GM12878 (cell line): Measurements from ENCODE around the gene PLD5. TPM values are rescaled to one million over a fixed set of nuclear protein-coding genes. Genes with fewer than 3 reads are reported as not detected.

ENCODE experiments used
- BCL3 ChIP-seq: IDR thresholded peaks from 2 replicates; pipeline ENCODE4 v1.6.1; 2011; ENCODE audit warnings: borderline replicate concordance, low read depth, mild to moderate bottlenecking, moderate library complexity, low read length; ENCODE audit not compliant: insufficient read depth, poor library complexity, severe bottlenecking
- CBX3 ChIP-seq: fragments of 200-600 bp; sonication (generic); IDR thresholded peaks from 2 replicates; pipeline ENCODE4 v1.6.1; 2016; ENCODE audit warnings: low read depth, borderline replicate concordance
- GABPA ChIP-seq: IDR thresholded peaks from 2 replicates; pipeline ENCODE4 v1.6.1; 2014; ENCODE audit warnings: antibody characterized with exemption, low read depth, mild to moderate bottlenecking, inconsistent platforms
- HDAC2 ChIP-seq: fragments of 200-600 bp; sonication (generic); IDR thresholded peaks from 2 replicates; pipeline ENCODE4 v1.6.1; 2017
- HDAC6 ChIP-seq: fragments of 200-600 bp; sonication (generic); IDR thresholded peaks from one replicate; pipeline ENCODE4 v1.8.0; 2017; ENCODE audit warnings: antibody characterized with exemption; ENCODE audit not compliant: unreplicated experiment
- IKZF2 ChIP-seq, 2 experiments: fragments of 450-650 bp; IDR thresholded peaks; 2 replicates each; pipeline ENCODE4 v1.6.1; 2017; ENCODE audit warnings: mild to moderate bottlenecking in 2 of 2, moderate library complexity in 2 of 2
- IRF5 ChIP-seq: fragments of 450-650 bp; IDR thresholded peaks from 2 replicates; pipeline ENCODE4 v1.6.1; 2017; ENCODE audit warnings: borderline replicate concordance
- KAT2A ChIP-seq: conservative IDR thresholded peaks from 2 replicates; pipeline ENCODE4 v1.6.1; 2011; ENCODE audit warnings: low read depth, low read length; ENCODE audit not compliant: control insufficient read depth
- MTA3 ChIP-seq: IDR thresholded peaks from 2 replicates; pipeline ENCODE4 v1.6.1; 2012; ENCODE audit warnings: low read length, inconsistent platforms, borderline replicate concordance
- NRF1 ChIP-seq: conservative IDR thresholded peaks from 2 replicates; pipeline ENCODE4 v1.6.1; 2011; ENCODE audit warnings: mild to moderate bottlenecking, low read depth, low read length, improper control_type of control experiment
- RCOR1 ChIP-seq: conservative IDR thresholded peaks from 2 replicates; pipeline ENCODE4 v1.6.1; 2012; ENCODE audit warnings: low read depth, low read length, improper control_type of control experiment
- SIX5 ChIP-seq: IDR thresholded peaks from 2 replicates; pipeline ENCODE4 v1.6.1; 2011; ENCODE audit warnings: mild to moderate bottlenecking, low read depth, low read length, moderate library complexity; ENCODE audit not compliant: severe bottlenecking
- SMARCA5 ChIP-seq: fragments of 450-650 bp; IDR thresholded peaks from 2 replicates; pipeline ENCODE4 v1.6.1; 2017; ENCODE audit warnings: mild to moderate bottlenecking
- TBL1XR1 ChIP-seq: IDR thresholded peaks from 2 replicates; pipeline ENCODE4 v1.6.1; 2012; ENCODE audit warnings: low read depth, low read length, improper control_type of control experiment
- WRNIP1 ChIP-seq: IDR thresholded peaks from 2 replicates; pipeline ENCODE4 v1.6.1; 2011; ENCODE audit warnings: low read depth, low read length, improper control_type of control experiment, borderline replicate concordance
- ZBTB11 ChIP-seq: fragments of 450-650 bp; formaldehyde crosslinking; IDR thresholded peaks from 2 replicates; pipeline ENCODE4 v1.5.0; 2022; ENCODE audit warnings: mild to moderate bottlenecking, missing genetic modification characterization
- ZNF687 ChIP-seq: fragments of 450-650 bp; IDR thresholded peaks from 2 replicates; pipeline ENCODE4 v1.6.1; 2017; ENCODE audit warnings: mild to moderate bottlenecking, moderate library complexity
- ZZZ3 ChIP-seq: IDR thresholded peaks from 2 replicates; pipeline ENCODE4 v1.6.1; 2011; ENCODE audit warnings: low read depth; ENCODE audit not compliant: control insufficient read depth, insufficient read length
- polyA plus RNA-seq, 11 experiments: library from polyadenylated mRNA; depleted of rRNA in 4 of 11; unstranded in 6 of 11; stranded (reverse) in 5 of 11; fragments of >200 nt; fragmentation: Nextera tagmentation in 4 of 11; fragmentation: Illumina TruSeq in 1 of 11; extraction: Ambion mirVana in 4 of 11; extraction: Trizol in 1 of 11; gene quantifications; 1 replicate in 1 of 11; 2 replicates in 10 of 11; pipeline versions ENCODE4 v1.2.1 to v1.2.3, GENCODE V29; 2011 to 2016; ENCODE audit warnings: inconsistent platforms in 2 of 11, missing spikeins in 2 of 11, low read depth in 1 of 11
- total RNA-seq, 4 experiments: library from RNA; depleted of rRNA in 3 of 4; stranded (reverse); fragments of >200 nt in 3 of 4; fragmentation: Illumina TruSeq in 1 of 4; extraction: Trizol in 1 of 4; gene quantifications; 2 replicates each; pipeline versions ENCODE4 v1.2.1 to v1.2.3, GENCODE V29; 2013 to 2021

Gene PLD5
- total and polyA plus RNA-seq, 10 of the 15 experiments (the other 5 are each of a cell fraction or from before 2014, with no cell fraction given) = not detected

GRCh38 chr1:242225767-242226573, 298.5 kb downstream of the PLD5 start (continued):
- TF ChIP-seq ZNF687 = no peak
- no peak for TF ChIP-seq NRF1
- TF ChIP-seq WRNIP1 = no peak
- TF ChIP-seq ZZZ3 = no peak
- TF ChIP-seq HDAC6 = no peak
- 0 out of 4 replicates have a peak, but pooled peaks of 1 of the 2 experiments have one; percentile 37 for TF ChIP-seq IKZF2 (IDR thresholded peaks at IDR 0.05)
- TF ChIP-seq BCL3 = peak; percentile 7
- TF ChIP-seq RCOR1 = no peak
- no peak for TF ChIP-seq CBX3
- no peak for TF ChIP-seq SMARCA5
- no peak for TF ChIP-seq SIX5
- TF ChIP-seq GABPA = no peak
- TF ChIP-seq KAT2A = no peak
- TF ChIP-seq MTA3 = no peak
- no peak for TF ChIP-seq HDAC2
- TF ChIP-seq ZBTB11 (CRISPR knock-in tag) = no peak
- no peak for TF ChIP-seq TBL1XR1
- no peak for TF ChIP-seq IRF5
